GM18867 (cell line): ENCODE measurements around the gene MEI4.
"Not testable (repeated sequence)": the region's sequence is repeated elsewhere in the genome, so short reads cannot be mapped to it uniquely, and the experiment has no call there.

ENCODE experiments used
- ATAC-seq: cut with Tn5 transposase; IDR thresholded peaks from one replicate; pipeline ENCODE4 v1.9.1; 2021; ENCODE audit warnings: mild to moderate bottlenecking, moderate library complexity; ENCODE audit not compliant: unreplicated experiment

The MEI4 gene

DNA sequence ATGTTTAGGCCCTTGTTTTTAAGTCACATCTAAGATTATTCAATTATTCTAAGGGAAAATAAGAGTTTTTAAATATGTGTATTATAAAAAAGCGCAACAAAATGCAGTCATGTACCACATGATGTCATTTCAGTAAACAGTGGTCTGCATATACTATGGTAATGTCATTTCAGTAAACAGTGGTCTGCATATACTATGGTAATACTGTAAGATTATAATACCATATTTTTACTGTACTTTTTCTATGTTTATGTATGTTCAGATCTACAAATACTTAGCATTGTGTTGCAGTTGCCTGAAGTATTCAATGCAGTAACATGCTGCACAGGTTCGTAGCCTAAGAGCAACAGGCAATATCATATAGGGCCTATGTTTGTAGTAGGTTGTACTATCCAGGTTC lies 21.4 kb downstream of the MEI4 start:
- no peak for ATAC-seq

DNA sequence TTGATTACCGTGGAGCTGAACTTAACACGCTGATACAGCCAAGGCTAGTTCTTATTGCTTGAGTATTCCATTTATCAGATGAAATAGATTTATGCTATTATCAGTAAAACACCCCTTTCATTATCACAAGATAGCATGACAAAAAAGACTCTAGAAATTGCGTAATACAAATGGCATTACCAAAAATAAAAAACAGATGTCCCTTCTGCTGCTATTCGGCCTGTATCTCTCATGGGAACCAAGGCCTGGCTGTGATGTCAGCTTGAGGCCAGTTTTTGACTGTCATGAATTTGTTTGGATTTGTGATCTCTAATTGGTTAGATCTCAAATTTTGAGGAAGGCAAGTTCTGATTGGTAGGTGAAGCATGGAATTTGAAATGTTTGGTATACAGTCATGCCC lies 25.2 kb downstream of the MEI4 start:
- no peak for ATAC-seq

DNA sequence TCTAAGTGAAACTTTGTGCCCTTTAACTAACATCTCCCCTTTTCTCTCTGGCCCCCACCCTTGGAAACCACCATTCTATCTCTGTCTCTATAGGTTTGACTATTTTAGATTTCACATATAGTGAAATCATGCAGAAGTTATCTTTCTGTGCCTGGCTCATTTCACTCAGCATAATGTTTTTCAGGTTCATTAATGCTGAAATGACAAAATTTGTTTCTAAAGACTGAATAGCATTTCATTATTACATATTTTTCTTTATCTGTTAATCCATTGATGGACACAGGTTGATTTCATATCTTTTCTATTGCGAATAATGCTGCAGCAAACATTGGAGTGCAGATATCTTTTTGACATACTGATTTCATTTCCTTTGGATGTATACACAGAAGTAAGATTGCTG lies 30.7 kb downstream of the MEI4 start:
- no peak for ATAC-seq

DNA sequence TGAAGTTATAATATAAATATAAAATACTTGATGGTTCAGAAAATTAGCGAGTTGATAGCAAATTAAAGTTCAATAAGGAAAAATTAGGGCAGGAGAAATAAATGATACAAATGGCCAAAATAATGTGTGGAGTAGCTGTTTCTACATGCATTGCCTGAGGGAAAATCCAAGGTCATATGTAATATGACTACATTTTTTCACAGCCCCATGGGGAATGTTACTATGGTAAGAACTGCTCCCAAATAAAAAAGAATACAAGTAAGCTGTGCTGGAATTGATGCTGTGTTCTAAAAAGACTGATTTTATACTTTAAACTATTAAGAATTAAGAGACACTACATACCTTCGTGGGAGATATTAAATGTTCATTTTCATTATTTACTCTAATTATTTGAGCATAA lies 34.1 kb downstream of the MEI4 start:
- ATAC-seq = no peak

DNA sequence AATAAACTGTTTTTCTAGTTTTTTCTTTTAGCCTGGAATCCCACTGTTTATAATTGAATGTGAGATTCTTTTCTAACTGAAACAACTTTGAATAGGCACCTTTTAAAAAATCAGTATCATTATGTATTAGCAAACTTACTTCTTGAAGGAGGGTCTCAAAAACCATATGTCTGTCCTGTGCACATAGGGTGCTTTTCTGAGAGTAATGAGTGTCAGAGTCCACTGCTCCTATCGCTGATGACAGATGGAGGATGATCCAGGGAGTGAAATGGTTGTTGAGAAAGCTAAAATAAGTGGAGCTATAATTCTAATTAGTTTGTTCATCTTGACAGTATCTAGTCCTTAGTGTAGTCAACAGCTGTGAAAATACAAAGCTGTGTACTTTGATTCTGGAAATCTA lies 35.8 kb downstream of the MEI4 start:
- ATAC-seq = no peak

DNA sequence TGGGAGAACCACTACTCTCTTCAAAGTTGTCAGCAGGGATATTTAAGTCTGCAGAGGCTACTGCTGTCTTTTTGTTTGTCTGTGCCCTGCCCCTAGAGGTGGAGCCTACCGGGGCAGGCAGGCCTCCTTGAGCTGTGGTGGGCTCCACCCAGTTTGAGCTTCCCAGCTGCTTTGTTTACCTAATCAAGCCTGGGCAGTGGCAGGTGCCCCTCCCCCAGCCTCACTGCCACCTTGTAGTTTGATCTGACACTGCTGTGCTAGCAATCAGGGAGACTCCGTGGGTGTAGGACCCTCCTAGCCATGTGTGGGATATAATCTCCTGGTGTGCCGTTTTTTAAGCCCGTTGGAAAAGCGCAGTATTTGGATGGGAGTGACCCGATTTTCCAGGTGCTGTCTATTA lies 47.3 kb downstream of the MEI4 start:
- ATAC-seq = not testable (repeated sequence)

DNA sequence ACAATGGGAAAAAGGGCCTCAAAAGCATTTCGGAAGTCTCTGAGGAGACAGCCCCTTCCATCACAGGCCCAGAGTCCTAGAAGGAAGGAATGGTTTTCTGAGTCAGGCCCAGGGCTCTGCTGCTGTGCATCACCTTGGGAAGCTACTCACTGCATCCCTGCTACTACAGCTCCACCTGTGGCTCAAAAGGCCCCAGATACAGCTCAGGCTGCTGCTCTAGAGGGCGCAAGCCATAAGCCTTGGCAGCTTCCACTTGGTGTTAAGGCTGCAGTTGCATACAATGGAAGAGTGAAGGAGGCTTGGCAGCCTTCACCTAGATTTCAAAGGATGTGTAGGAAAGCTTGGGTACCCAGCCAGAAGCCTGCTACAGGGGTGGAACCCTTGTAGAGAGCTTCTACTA lies 54.8 kb downstream of the MEI4 start:
- no peak for ATAC-seq

DNA sequence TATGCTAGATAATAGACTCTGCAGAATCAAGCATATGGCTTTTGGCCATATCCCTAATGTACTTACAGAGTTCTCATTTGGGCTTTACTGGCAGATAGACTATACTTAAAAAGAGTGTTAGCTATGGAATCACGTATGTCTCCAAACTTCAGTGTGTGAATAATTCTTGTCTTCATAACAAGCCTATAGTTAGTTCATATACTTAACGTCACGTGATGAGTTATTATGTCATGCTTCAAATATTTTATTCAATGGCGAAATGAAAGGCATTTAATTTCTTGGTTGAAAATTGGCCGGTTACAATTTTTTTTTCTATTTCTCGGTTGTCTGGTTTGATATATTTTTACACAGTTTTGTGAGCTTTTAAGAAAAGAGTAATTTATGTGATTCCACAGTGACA lies 62.7 kb downstream of the MEI4 start:
- ATAC-seq = no peak

DNA sequence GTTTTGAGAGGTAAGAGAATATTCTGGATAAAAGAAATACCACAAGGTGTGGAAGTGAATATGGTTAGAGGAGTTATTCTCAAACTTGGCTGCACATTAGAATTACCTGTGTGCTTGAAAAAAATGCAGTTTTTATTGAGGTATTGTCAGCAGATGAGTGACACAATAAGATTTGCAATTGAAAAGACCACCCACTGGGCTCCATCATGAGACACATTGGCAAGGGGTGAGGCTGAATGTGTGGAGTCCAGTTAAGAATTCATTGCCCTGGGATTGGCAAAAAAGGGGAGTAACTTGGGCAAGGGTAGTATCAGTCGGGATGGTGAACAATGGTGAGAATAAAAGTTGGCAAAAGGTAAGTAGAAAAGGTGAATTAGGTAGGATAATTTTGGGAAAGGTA lies 63.5 kb downstream of the MEI4 start:
- ATAC-seq = no peak

DNA sequence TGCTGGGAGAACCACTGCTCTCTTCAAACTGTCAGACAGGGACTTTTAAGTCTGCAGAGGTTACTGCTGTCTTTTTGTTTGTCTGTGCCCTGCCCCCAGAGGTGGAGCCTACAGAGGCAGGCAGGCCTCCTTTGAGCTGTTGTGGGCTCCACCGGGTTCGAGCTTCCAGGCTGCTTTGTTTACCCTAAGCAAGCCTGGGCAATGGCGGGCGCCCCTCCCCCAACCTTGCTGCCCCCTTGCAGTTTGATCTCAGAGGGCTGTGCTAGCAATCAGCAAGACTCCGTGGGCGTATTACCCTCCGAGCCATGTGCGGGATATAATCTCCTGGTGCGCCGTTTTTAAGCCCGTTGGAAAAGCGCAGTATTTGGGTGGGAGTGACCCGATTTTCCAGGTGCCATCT lies 83.2 kb downstream of the MEI4 start:
- ATAC-seq = not testable (repeated sequence)

DNA sequence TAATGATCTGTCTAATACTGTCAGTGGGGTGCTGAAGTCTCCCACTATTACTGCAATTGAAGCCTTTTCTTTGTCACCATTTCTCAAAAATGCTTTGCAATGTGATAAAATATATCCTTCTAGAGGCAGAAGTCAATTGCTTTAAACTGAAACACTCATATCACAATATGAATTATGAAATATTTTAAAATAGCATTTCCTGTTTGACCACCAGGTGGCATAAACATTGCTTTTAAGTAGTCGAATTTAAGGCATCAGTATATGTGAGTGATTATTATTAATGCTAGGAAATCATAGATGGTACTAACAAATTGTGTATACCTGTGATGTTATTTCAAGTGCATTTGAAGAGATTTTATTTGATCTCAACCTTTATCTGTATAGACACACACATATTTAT lies 87.5 kb downstream of the MEI4 start:
- peak; percentile 62 for ATAC-seq

DNA sequence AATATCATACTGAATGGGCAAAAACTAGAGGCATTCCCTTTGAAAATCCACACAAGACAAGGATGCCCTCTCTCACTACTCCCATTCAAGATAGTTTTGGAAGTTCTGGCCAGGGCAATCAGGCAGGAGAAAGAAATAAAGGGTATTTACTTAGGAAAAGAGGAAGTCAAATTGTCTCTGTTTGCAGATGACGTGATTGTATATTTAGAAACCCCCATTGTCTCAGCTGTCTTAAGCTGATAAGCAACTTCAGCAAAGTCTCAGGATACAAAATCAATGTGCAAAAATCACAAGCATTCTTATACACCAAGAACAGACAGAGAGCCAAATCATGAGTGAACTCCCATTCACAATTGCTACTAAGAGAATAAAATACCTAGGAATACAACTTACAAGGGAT lies 99.3 kb downstream of the MEI4 start:
- not testable (repeated sequence) for ATAC-seq

DNA sequence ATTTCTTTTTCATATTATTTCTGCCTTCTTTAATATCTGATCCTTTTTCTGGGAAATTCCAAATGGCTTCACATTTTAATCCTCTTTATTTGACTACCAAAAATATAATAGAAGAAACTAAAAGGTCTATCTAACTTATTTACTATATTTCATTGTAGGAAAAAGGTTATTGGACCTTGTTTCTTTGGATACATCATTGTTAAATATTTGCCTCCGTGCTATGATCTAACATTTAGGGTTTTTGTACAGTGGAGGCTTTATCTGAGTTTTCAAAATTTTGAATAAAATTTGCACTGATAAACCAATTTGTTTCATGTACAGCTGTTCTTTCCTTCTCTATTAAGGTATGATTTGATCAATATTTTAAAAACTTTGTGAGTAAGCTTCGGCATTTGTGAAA lies 109.5 kb downstream of the MEI4 start:
- no peak for ATAC-seq

DNA sequence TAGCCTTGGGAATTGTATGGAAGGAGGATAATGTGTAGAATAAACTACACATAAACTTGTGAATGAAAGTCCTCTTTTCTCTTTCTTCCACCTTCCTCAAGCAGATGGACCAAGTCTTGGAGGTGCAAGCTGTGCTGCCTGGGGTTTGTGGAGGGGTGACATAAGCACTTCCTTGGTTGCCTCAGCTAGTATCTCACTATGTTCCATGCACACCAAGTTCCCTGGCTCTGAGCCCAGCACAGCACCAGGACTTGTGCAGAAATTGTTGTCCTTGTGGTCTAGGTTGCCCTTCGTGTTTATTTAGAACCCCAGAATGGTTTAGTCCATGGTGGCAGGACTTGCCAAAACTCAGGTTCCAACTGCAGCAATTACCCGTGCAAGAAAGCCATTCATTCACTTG lies 110.3 kb downstream of the MEI4 start:
- ATAC-seq = no peak

DNA sequence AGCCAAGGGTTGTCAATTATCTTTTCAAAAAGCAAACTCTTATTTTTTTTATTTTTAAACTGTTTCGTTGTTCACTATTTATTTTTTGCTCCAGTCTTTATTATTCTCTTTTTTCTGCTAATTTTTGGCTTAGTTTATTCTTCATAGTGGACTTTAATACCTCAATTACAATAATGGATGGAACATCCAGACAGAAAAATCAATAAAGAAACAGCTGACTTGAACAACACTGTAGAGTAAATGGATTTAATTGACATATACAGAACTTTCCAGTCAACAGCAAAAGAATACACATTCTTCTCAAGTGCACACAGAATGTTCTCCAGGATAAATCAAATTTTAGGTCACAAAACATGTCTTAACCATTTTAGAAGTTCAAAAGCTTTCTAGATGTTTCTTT lies 111.5 kb downstream of the MEI4 start:
- no peak for ATAC-seq

DNA sequence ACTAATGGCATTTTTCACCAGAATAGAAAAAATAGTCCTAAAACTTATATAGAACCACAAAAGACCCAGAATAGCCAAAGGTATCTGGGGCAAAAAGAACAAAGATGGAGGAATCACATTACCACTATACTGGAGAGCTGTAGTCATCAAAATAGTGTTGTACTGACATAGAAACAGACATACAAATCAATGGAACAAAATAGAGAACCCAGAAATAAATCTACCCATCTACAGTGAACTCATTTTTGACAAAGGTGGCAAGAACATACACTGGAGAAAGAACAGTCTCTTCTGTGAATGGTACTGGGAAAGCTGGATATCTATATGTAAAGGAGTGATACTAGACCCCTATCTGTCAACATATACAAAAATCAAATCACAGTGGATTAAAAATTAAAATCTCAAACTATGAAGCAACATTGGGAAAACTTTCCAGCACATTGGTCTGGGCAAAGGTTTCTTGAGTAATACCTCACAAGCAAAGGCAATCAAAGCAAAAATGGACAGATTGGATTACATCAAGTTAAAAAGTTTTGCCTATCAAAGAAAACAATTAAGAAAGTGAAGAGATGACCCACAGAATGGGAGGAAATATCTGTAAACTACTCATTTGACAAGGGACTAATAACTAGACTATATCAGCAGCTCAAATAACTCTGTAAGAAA lies 120.5 kb downstream of the MEI4 start:
- no peak for ATAC-seq

DNA sequence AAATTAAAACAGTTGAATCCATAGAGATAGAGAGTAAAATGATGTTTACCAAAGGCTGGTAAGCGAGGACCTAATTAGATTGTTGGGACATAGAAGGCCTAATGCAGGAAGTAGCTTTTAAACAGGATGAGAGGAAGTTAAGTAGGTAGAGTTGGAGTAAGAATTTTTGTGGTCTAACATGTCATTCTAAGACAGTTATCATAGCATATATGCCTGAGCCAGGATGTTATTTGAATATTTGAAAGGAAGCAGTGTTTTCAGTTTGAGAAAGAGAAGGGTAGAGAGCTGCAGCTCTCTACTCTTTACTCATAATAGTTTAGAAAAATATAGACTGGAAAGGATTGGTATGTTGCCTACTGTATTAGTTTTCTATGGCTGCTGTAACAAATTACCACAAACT lies 121.6 kb downstream of the MEI4 start:
- ATAC-seq = peak; percentile 50

DNA sequence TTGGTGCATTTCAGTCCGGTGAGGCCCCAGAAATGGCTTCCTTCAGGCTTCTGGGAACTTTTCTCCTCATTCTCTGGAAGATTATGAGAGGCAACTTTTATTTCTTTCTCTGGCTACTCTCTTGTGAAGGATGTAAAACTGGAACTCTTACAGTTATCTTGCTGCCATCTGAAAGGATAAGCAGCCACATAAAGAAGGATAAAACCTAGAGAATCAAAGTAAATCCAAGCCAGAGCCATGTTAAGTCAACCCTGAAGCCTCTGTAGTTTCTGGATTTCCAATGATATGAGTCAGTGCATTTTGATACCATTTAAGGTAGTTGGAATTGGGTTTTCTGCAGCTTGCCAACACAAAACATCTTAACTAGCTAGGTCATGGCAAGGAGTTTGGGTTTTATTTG lies 123.6 kb downstream of the MEI4 start:
- no peak for ATAC-seq

DNA sequence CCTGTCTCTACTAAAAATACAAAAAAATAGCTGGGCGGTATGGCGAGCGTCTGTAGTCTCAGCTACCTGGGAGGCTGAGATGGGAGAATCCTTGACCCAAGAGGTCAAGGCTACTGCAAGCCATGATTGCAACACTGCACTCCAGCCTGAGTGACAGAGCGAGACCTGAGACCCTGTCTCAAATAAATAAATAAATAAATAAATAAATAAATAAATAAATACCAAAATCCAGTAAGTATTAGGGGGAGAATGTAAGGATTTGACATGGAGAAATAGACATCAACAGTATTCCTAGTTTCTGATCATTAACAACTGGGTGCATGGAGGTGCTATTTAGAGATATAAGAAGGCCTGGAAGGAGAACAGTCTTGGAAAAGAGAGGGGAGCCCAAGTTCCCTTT lies 125.7 kb downstream of the MEI4 start:
- ATAC-seq = no peak

DNA sequence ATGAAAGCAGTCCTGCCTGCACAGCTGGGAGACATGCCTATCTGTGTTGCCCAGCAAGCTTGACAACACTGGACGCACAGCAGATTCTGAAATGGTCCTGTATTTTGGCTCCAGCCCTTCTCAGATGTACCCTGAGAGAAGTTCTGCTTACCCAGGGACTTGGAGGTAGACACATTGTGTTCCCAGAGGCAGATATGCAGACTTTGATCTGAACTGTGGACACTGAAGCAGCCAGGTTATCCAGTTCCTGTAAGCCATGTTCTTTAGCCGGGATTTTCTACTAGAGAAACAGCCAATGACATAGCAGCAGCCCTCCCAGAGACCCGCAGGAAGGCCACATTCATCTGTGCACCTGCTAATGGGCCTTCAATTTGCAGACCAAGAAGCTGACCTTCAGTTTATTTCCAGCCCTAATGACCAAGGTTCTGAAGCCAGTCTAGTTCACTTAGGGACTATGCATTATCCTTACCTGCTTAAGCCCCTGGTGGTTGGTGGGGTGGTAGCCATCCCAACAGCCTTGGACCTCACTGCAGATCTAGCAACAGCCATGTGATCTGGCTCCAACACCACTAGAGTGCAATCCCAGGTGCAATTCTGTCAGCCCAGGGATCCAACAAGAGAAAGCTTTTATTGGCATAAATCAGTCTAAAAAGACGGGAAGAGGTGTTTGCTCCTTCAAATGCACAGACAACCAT lies 134.2 kb downstream of the MEI4 start:
- no peak for ATAC-seq

DNA sequence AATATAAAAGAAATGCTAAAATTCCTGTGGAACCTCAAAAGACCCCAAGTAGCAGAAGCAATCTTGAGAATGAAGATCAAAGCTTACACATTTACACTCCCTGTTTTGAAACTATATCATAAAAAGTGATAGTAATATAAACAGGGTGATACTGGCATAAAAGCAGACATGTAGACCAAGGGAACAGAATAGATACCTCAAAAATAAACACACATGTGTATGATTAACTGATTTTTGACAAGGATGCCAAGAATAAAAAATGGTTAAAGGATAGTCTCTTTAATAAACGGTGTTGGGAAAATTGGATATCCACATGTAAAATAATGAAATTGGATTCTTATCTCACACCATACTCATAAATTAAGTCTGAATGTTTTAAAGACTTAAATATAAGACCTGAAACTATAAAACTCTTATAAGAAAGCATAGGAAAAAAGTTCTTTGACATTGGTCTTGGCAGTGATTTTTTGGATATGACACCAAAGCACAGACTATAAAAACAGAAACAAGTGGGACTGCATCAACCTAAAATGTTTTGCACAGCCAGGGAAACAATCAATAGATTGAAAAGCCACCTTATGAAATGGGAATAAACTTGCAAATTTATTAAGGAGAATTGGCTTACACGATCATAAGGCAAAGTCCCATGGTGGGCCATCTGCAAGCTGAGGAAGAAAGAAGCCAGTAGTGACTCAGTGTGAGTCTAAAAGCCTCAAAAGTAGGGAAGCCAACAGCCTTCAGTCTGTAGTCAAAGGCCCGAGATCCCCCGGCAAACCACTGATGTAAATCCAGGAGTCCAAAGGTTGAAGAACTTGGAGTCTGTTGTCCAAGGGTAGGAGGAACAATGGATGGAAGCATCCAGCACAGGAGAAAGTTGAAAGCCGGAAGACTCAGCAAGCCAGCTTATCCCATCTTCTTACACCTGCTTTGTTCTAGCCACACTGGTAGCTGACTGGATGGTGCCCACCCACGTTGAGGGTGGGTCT lies 144.3 kb downstream of the MEI4 start:
- no peak for ATAC-seq

DNA sequence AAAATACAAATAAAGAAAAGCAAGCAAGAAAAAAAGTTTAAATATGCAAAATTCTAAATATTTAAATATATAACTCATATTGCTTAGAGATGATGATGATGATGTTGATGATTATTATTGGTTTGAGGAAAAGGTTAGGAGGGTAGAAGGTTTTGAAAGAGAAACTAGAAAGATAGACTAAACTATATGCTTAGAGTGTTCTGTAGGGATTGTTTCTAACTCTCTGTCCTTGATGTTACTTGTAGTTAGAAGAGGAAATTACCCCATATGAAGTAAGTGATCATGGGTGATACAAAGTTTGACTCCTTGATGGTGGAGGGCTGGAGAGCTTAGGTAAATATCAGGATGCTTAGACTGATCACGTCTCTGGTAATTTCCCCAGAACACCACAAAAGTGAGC lies 159.5 kb downstream of the MEI4 start:
- ATAC-seq = no peak
